ENCODE results near the gene FLNB.

The FLNB gene

GRCh38 chr3:58161435-58162398 lies 153.5 kb downstream of the FLNB start:
- Histone ChIP-seq H3K9me3 (ENCODE audit: control insufficient read depth, low read length) (no peaks in the 10 kb centered on the region), H3K4ac (ENCODE audit: low read depth in 1 of 2, low read length in 2 of 2) (peak overlapping the region; percentile 27 to 57), H2BK120ac (ENCODE audit: low read depth, low read length) (peak overlapping the region; percentile 76), H3K18ac (ENCODE audit: low read depth in 1 of 2, low read length in 2 of 2) (peak overlapping the region; percentile 75 to 83), H3K79me1 (replicated peaks; ENCODE audit: low read length, poor library complexity, severe bottlenecking) (peaks cover 8% of the 10 kb centered on the region), H2AK5ac (ENCODE audit: low read length, severe bottlenecking) (peak overlapping the region; percentile 93), H4K8ac (ENCODE audit: low read length) (peak overlapping the region; percentile 86), H2BK12ac (ENCODE audit: low read length in 2 of 2) (peak overlapping the region; percentile 17 to 64), H2BK15ac (ENCODE audit: low read depth, poor library complexity, severe bottlenecking) (no peak overlapping the region), H3K36me3 (ENCODE audit: control insufficient read depth in 1 of 2, insufficient read depth in 2 of 2, low read depth in 1 of 2, low read length in 2 of 2) (peaks cover 47 to 73% of the 10 kb centered on the region in 2 experiments), H4K91ac (ENCODE audit: low read length) (peak overlapping the region; percentile 95), H3K4me2 (ENCODE audit: low read length, poor library complexity, severe bottlenecking) (no peak overlapping the region), H2BK5ac (ENCODE audit: low read depth, low read length, poor library complexity, severe bottlenecking) (no peak overlapping the region), H3K9ac (ENCODE audit: low read length) (no peak overlapping the region), H3K4me3 (ENCODE audit: insufficient read depth in 1 of 2, low read depth in 1 of 2, low read length in 2 of 2) (no peak overlapping the region), H3K27me3 (ENCODE audit: control insufficient read depth in 1 of 2, insufficient read depth in 1 of 2, low read length in 2 of 2) (no peaks in the 10 kb centered on the region), H2AFZ (ENCODE audit: low read depth, low read length) (no peak overlapping the region), H3K14ac (ENCODE audit: low read length in 2 of 2) (peak overlapping the region in 1 of 2 experiments; percentile 27), H3K4me1 (ENCODE audit: control insufficient read depth, insufficient read depth, low read depth, low read length) (peaks cover 27% of the 10 kb centered on the region), H3K27ac (ENCODE audit: low read length, poor library complexity, severe bottlenecking) (peak overlapping the region; percentile 41), H3K23ac (ENCODE audit: low read length in 2 of 2) (no peak overlapping the region)
- peak; percentile 96 for DNase-seq
- 63% methylated on average over 11 of the region's 11 CpGs for WGBS

DNA sequence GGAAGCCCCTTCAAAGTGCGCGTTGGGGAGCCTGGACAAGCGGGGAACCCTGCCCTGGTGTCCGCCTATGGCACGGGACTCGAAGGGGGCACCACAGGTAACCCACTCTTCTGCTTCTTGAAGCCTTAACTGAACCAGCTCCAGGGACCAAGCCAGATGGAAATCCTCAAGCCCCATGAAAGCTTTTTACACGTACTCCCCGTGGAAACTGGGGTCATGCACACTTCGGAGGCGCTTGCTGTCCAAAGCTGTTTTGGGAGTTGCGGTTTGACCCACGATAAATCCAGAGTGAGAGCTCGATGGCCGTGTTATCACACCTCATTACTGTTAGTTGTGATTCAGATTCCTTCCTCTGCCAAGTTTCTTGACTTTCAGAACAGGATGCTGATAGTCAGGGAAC lies 155.0 kb downstream of the FLNB start:
- Histone ChIP-seq H3K36me3 (ENCODE audit: control insufficient read depth in 1 of 2, insufficient read depth in 2 of 2, low read depth in 1 of 2, low read length in 2 of 2) (peaks cover 54 to 63% of the 10 kb centered on the region in 2 experiments), H3K27ac (ENCODE audit: low read length, poor library complexity, severe bottlenecking) (no peak overlapping the region), H3K4ac (ENCODE audit: low read depth in 1 of 2, low read length in 2 of 2) (no peak overlapping the region), H3K18ac (ENCODE audit: low read depth in 1 of 2, low read length in 2 of 2) (no peak overlapping the region), H2AK5ac (ENCODE audit: low read length, severe bottlenecking) (peak overlapping the region; percentile 77), H2BK120ac (ENCODE audit: low read depth, low read length) (no peak overlapping the region), H3K23ac (ENCODE audit: low read length in 2 of 2) (no peak overlapping the region), H4K91ac (ENCODE audit: low read length) (no peak overlapping the region), H3K4me1 (ENCODE audit: control insufficient read depth, insufficient read depth, low read depth, low read length) (peaks cover 35% of the 10 kb centered on the region), H3K9ac (ENCODE audit: low read length) (no peak overlapping the region), H2BK15ac (ENCODE audit: low read depth, poor library complexity, severe bottlenecking) (no peak overlapping the region), H4K8ac (ENCODE audit: low read length) (no peak overlapping the region), H3K14ac (ENCODE audit: low read length in 2 of 2) (no peak overlapping the region), H3K27me3 (ENCODE audit: control insufficient read depth in 1 of 2, insufficient read depth in 1 of 2, low read length in 2 of 2) (no peaks in the 10 kb centered on the region), H2BK5ac (ENCODE audit: low read depth, low read length, poor library complexity, severe bottlenecking) (no peak overlapping the region), H3K79me1 (replicated peaks; ENCODE audit: low read length, poor library complexity, severe bottlenecking) (peaks cover 16% of the 10 kb centered on the region), H3K4me3 (ENCODE audit: insufficient read depth in 1 of 2, low read depth in 1 of 2, low read length in 2 of 2) (no peak overlapping the region), H2AFZ (ENCODE audit: low read depth, low read length) (no peak overlapping the region), H3K9me3 (ENCODE audit: control insufficient read depth, low read length) (no peaks in the 10 kb centered on the region), H2BK12ac (ENCODE audit: low read length in 2 of 2) (peak overlapping the region in 1 of 2 experiments; percentile 18), H3K4me2 (ENCODE audit: low read length, poor library complexity, severe bottlenecking) (no peak overlapping the region)
- WGBS = 95% methylated on average over 14 of the region's 14 CpGs
- no peak for DNase-seq

- H3K27me3 ChIP-seq (ENCODE audit: control insufficient read depth in 1 of 2, insufficient read depth in 1 of 2, low read length in 2 of 2) = no peaks in the 10 kb centered on the region
- H2BK120ac ChIP-seq (ENCODE audit: low read depth, low read length) = no peak overlapping the region
- H3K4me1 ChIP-seq (ENCODE audit: control insufficient read depth, insufficient read depth, low read depth, low read length) = peaks cover 35% of the 10 kb centered on the region
- H2BK12ac ChIP-seq (ENCODE audit: low read length in 2 of 2) = peak overlapping the region in 1 of 2 experiments; percentile 20
- no peak overlapping the region for H3K4me3 ChIP-seq (ENCODE audit: insufficient read depth in 1 of 2, low read depth in 1 of 2, low read length in 2 of 2)
- WGBS = 84% methylated on average over 12 of the region's 12 CpGs
- H3K9me3 ChIP-seq (ENCODE audit: control insufficient read depth, low read length) = no peaks in the 10 kb centered on the region
- no peak overlapping the region for H3K14ac ChIP-seq (ENCODE audit: low read length in 2 of 2)
- H3K9ac ChIP-seq (ENCODE audit: low read length) = no peak overlapping the region
- H2BK15ac ChIP-seq (ENCODE audit: low read depth, poor library complexity, severe bottlenecking) = peak overlapping the region; percentile 20
- H2BK5ac ChIP-seq (ENCODE audit: low read depth, low read length, poor library complexity, severe bottlenecking) = no peak overlapping the region
- no peak overlapping the region for H3K23ac ChIP-seq (ENCODE audit: low read length in 2 of 2)
- no peak overlapping the region for H3K4ac ChIP-seq (ENCODE audit: low read depth in 1 of 2, low read length in 2 of 2)
- H3K36me3 ChIP-seq (ENCODE audit: control insufficient read depth in 1 of 2, insufficient read depth in 2 of 2, low read depth in 1 of 2, low read length in 2 of 2) = peaks cover 59 to 61% of the 10 kb centered on the region in 2 experiments
- H2AFZ ChIP-seq (ENCODE audit: low read depth, low read length) = no peak overlapping the region
- no peak for DNase-seq
- peak overlapping the region; percentile 63 for H3K27ac ChIP-seq (ENCODE audit: low read length, poor library complexity, severe bottlenecking)
- no peak overlapping the region for H3K4me2 ChIP-seq (ENCODE audit: low read length, poor library complexity, severe bottlenecking)
- H2AK5ac ChIP-seq (ENCODE audit: low read length, severe bottlenecking) = peak overlapping the region; percentile 83
- no peak overlapping the region for H4K91ac ChIP-seq (ENCODE audit: low read length)
- peak overlapping the region; percentile 27 for H4K8ac ChIP-seq (ENCODE audit: low read length)
- H3K18ac ChIP-seq (ENCODE audit: low read depth in 1 of 2, low read length in 2 of 2) = peak overlapping the region in 1 of 2 experiments; percentile 77
- peaks cover 18% of the 10 kb centered on the region for H3K79me1 ChIP-seq (replicated peaks; ENCODE audit: low read length, poor library complexity, severe bottlenecking)
Measured at GRCh38 chr3:58164199-58164879, 156.1 kb downstream of the FLNB start.

Data from mesenchymal stem cell (in vitro differentiated cells and primary cell).